ENCODE measurements around the gene VWA3B.
"Not testable (repeated sequence)": the region's sequence is repeated elsewhere in the genome, so short reads cannot be mapped to it uniquely, and the experiment has no call there.

Gene VWA3B

GRCh38 chr2:98089941-98090340, 3.0 kb downstream of the VWA3B start:
- DNase-seq = peak; percentile 7 to 32

- DNase-seq = no peak
These were observed 4.0 kb downstream of the VWA3B start for GRCh38 chr2:98090951-98091350.

DNA sequence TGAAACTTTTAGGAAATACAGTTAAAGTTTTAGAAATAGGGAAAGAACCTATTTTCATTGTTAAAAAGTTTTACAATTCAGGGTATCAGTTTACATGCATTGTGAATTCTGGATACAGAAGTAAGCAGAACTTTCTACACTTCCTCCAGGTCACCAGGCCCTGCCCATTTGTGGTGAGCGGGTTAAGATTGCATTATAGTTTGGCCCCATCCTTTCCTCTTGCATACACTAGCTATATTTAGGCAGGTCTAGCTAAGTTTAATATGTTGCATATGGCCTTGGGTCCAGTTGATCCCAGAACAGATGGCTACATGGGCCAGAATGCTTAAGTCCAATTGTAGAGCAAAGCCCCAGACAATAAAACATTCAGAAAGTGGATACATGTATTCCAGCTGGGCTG, 4.8 kb downstream of the VWA3B start:
- peak; percentile 86 to 88 for DNase-seq

GRCh38 chr2:98093146-98093545, 6.2 kb downstream of the VWA3B start:
- no peak for DNase-seq

GRCh38 chr2:98093611-98094010, 6.6 kb downstream of the VWA3B start:
- DNase-seq = no peak

DNA sequence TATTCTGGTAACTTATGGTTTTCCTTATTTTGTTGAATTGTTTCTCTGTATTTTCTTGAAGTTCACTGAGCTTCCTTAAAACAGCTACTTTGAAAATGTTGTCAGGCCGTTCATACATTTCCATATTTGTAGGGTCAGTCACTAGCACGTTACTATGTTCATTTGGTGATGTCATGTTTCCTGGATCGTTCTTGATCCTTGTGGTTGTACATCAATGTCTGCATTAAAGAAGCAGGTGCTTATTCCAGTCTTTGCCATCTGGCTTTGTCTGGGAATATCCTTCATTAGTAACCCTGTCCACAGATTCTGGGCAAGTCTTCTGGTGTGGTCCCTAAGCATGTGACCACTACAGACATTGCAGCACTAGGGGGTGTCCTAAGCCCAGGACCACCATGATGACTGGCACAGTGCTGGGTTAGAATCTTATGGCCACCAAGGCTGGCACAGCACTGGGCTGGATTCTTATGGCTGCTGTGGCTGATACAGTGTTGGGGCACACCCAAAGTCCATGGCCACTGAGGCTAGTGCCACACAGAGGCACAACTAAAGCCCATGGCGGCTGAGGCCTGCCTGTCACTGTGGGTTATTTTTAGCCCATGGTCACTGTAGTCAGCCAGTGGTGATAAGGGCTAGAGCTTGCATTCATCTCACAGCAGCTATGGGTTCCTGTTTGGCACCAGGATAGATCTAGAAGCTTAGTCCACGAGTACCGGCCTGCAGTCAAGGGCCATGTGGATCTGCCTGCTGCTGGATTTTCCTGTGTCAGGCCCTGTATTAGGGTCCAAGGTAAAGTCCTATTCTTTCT, 13.2 kb downstream of the VWA3B start:
- no peak for DNase-seq

- DNase-seq = not testable (repeated sequence)
These were observed 15.3 kb downstream of the VWA3B start for GRCh38 chr2:98102315-98102714.

- DNase-seq = no peak
These were observed 15.9 kb downstream of the VWA3B start for GRCh38 chr2:98102878-98103277.

DNA sequence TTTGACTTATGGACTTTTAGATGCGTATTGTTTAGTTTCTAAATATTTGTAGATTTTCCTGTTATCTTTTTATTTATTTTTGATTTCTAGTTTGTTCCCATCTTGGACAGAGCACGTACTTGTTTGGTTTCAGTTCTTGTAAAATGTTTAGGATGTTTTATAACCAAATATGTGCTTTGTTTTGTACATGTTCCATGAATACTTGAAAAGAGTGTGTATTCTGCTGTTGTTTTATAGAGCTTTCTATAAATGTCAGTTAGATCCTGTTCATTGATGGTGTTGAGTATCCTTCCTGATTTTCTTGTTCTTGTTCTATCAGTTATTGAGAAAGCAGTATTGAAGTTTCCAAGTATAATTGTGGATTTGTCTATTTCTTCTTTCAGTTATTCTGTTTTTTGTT, 21.1 kb downstream of the VWA3B start:
- DNase-seq = no peak

DNA sequence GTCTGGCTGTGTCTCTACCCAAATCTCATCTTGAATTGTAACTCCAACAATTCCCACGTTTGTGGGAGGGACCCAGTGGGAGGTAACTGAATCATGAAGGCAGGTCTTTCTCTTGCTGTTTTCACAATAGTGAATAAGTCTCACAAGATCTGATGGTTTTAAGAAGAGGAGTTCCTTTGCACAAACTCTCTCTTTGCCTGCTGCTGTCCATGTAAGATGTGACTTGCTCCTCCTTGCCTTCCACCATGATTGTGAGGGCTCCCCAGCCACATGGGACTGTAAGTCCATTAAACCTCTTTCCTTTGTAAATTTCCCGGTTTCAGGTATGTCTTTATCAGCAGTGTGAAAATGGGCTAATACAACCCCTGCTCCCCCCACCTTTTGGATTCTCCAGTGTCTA, 23.8 kb downstream of the VWA3B start:
- DNase-seq = no peak

DNA sequence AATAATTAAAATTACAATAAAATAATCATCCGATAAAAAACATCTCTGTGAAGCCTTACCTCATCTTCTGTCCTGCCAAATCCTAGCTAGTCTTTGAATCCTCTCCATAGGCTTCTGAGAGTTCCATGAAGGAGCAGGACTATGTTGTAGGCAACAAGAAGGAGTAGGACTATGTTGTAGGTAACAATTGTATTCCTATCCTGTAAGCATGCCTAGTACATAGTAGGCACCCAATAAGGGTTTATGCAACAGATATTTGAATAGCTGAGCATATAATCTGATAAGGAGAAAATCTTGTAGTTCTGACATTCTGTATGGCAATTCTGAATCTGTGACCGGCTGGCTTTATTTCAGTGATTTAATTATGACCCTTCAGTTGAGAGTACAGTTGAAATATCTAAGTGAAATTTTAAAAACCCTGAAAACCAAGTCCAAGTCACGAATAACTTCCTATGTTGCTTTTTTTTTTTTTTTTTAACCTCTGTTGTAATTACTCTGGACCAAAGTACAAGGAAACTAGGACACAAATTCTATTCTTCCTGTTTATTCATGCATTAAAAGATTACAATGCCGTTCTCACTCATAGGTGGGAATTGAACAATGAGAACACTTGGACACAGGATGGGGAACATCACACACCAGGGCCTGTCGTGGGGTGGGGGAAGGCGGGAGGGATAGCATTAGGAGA, 27.8 kb downstream of the VWA3B start:
- DNase-seq = no peak

DNA sequence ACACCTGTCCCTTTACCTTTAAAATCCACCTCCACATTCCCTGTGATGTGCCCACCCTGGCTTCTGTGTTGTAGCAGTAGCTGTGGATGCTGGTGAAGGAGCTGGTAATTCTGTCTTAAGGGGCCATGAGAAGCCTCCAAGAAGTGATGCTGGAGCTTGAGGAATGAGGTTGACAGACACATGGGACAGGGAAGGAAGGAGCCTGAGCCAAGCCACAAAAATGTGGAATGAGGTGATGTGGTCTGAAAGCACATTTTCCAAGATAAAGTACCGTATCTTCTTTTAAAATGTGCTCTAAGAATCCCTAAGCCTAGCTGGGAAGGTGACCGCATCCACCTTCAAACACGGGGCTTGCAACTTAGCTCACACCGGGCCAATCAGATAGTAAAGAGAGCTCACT, 31.2 kb downstream of the VWA3B start:
- no peak for DNase-seq

DNA sequence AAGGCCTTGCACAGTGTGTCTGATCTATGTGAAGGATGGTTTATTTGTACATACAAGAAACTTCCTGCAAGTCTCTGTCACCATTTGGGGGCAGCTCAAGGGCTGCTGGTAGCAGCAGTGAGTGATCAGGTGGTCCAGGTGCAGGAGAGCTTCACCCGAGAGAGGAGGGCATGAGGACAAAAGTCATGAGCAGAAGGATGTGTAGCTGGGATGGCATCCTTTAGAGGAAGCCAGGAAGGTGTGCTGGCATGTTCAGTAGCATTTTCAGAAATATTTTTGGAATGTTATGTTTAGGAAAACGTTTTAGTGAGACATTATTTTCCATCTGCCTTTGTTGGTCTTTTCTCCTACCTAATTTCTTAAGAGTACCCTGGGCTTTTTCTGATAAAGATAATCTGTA, 31.9 kb downstream of the VWA3B start:
- DNase-seq = no peak

GRCh38 chr2:98121149-98121548, 34.2 kb downstream of the VWA3B start:
- no peak for DNase-seq

- no peak for DNase-seq
These were observed 35.6 kb downstream of the VWA3B start for GRCh38 chr2:98122524-98122923.

GRCh38 chr2:98123286-98123685, 36.3 kb downstream of the VWA3B start:
- DNase-seq = peak; percentile 2 to 26

DNA sequence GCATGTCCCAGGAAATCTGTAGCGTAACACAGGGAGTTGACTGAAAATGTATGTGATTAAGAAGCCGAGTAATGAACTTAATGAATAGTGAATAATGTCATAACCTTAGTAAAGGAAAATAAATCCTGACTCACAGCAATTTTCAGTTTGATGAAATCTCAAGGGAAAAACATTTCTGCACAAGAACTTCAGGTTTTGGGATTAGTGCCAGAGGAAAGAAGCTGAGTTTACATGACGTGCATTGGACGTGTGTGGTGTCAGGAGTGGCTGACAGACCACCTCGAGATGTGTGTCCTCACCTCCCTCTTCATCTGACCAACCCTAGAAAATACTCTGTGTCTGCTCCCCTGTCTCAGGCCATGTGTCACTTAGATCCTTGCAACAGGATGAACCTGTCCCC, 39.1 kb downstream of the VWA3B start:
- DNase-seq = no peak

DNA sequence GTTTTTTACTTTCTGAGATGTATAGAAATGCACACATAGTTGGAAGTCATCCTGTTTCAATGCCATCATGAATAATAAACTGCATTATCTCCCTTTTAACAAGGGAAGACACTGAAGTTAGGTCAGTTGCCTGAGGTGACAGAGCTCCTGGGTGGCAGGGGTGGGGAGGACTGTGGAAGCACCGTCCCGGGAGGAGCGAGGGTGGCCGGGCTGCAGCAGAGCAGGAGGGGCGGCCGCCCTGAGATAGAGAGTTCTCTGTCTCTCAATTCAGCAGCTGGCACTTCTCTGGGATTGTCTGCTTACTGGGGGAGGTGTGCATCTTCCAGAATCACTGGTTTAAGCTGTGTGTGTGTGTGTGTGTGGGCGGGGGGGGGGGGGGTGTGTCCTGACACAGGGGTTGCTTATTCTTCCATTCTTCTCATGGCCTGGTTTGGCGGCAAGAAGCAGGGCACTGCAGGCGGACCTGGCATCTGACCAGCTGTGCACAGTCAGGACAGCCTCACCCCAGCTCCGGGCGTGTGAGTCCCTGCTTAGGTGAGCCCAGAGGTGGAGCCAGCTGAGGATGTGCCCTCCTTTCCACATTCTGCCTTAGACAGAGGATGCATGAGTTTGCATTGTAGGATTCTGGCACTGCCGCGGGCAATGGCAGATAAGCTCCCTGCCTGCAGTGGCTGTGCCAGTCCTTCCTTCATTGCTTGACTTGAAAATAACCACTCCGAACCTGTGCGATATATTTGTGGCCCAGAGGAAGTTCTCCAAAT, 40.4 kb downstream of the VWA3B start:
- DNase-seq = no peak

GRCh38 chr2:98128556-98129109, 41.7 kb downstream of the VWA3B start:
- DNase-seq = no peak

DNA sequence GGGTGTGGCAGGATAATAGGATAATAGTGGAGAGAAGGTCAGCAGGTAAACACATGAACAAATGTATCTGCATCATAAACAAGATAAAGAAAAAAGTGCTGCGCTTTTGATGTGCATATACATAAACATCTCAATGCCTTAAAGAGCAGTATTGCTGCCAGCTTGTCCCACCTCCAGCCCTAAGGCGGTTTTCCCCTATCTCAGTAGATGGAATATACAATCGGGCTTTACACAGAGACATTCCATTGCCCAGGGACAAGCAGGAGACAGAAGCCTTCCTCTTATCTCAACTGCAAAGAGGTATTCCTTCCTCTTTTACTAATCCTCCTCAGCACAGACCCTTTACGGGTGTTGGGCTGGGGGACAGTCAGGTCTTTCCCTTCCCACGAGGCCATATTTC, 43.1 kb downstream of the VWA3B start:
- not testable (repeated sequence) for DNase-seq

GRCh38 chr2:98134172-98135005, 47.4 kb downstream of the VWA3B start:
- DNase-seq = peak in 1 of 2 experiments; percentile 7

DNA sequence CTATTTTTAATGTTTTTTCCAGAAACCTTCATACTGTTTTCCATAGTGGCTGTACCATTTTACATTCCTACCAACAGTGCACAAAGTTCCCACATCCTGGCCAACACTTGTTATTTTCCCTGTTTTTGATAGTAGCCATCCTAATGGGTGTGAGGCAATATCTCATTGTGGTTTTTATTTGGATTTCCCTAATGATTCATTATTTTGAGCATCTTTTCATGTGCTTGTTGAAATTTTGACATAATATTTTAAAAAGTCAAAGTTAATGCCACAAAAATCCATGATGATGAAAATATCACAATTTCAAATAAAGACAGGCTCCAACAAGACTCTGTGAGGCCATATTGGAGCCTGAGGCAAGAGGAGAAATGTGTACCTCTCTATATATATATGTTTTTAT, 50.2 kb downstream of the VWA3B start:
- DNase-seq = no peak
